DOHH2 (cell line): ENCODE results near the gene TMPRSS13.

Experiments
- CTCF ChIP-seq: fragments of 200-600 bp; sonication (generic); IDR thresholded peaks from one replicate; pipeline ENCODE4 v1.5.1; 2014; ENCODE audit warnings: antibody characterized with exemption, mild to moderate bottlenecking, low read depth, low read length; ENCODE audit not compliant: poor library complexity, severe bottlenecking
- EZH2phosphoT487 ChIP-seq: fragments of 200-600 bp; sonication (generic); IDR thresholded peaks from 2 replicates; pipeline ENCODE4 v1.6.1; 2017; ENCODE audit warnings: borderline replicate concordance, mild to moderate bottlenecking, antibody characterized with exemption, low read length, moderate library complexity, mixed read lengths

GRCh38 chr11:117945047-117945810, 16.0 kb upstream of the TMPRSS13 start:
- TF ChIP-seq CTCF (peak; percentile 46), EZH2phosphoT487 (no peak)
